ENCODE data around the gene ULBP2.
"Not testable (repeated sequence)": the region's sequence is repeated elsewhere in the genome, so short reads cannot be mapped to it uniquely, and the experiment has no call there.

The ULBP2 gene, protein sequence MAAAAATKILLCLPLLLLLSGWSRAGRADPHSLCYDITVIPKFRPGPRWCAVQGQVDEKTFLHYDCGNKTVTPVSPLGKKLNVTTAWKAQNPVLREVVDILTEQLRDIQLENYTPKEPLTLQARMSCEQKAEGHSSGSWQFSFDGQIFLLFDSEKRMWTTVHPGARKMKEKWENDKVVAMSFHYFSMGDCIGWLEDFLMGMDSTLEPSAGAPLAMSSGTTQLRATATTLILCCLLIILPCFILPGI

DNA sequence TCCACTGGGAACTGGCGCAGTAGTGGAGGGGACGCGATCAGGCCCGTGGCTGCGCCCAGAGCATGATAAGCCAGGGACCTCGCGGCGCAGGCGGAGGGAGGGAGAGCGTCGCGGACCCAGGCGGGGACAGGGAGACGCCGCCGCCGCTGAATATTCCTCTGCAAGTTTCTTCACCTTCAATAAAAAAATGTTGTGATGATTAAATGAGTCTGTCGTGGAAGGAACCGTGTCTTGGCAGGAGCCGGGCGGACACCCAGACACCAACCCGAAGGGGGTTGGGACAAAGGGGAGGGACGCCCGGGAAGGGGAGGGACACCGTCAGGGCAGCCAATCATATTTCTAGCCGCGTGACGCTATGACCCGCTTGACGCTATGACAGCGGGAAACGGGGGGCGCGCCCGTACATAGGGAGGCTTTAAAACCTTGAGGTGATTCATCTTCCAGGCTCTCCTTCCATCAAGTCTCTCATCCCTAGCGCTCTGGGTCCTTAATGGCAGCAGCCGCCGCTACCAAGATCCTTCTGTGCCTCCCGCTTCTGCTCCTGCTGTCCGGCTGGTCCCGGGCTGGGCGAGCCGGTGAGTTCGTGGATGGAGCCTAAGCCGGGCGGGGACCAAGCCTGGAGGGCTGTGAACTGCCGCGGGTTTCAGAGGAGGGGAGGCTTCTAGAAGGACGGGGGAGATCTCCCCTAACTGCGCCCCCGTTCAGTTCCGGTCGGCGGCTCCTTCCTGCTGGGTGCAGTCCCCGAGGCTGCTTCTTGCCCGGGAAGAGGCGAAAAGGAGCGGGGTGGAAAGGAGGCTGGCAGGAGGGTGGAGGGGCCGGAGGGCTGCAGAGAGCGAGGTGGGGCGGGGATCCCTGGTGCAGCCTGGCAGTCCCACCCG lies at the start of gene ULBP2:
TSS of gene ULBP2 (plus strand) at position 432 of the 878 bp plus-strand sequence. CDS start at position 491, 59 bp downstream.
- peak; percentile 95 for DNase-seq

DNA sequence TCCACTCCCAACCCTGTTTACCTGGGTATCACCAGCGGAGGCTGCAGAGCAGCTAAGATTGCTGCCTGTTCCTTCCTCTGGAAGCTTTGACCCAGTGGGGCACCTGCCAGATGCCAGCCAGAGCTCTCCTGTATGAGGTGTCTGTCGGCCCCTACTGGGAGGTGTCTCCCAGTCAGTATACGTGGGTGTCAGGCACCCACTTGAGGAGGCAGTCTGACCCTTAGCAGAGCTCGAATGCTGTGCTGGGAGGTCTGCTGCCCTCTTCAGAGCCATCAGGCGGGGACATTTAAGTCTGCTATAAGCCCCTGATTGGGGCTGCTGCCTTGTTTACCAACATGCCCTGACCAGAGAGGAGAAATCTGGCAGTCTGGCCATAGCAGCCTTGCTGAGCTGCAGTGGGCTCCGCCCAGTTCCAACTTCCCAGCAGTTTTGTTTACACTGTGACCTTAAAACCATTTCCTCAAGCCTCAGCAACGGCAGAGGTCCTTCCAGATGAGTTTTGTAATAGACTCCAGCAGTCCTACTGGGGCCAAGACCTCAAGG lies 46.7 kb upstream of the ULBP2 start:
- DNase-seq: no peak

DNA sequence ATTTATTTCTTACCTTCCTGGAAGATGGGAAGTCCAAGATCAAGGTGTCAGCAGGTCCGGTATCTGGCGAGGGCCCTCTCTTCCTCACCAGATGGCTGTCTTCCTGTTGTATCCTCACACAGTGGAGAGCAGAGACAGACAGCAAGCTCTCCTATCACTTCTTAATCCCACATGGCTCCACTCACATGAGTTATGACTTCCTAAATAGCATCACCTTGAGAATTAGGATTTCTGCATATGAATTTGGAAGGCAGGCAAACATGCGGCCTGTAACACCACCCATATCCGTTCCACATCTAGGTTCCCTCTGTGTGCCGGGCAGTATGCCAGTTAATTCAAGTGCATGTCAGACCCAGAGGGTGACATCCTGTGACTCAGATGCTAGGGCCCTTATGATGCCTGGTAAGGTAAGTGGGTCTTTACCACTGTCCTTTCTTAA lies 46.0 kb upstream of the ULBP2 start:
- DNase-seq: no peak

DNA sequence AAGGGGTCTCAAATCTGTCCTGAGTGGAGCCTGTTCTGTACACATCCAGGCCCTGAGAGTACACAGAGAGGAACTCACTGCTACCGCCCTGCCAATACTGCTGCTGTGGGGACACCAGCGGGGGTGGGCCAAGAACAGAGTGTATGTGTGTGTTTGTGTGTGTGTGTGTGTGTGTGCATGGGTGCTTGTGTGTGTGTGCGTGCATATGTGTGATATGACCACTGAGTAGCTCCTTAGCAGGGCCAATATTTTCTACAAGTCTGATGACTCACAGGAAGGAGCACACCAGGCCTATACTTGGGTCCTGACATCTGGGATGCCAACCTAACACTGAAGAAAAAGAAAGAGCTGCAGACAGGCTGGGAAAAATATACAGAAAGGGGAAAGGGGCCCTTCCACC lies 45.3 kb upstream of the ULBP2 start:
- DNase-seq: no peak

DNA sequence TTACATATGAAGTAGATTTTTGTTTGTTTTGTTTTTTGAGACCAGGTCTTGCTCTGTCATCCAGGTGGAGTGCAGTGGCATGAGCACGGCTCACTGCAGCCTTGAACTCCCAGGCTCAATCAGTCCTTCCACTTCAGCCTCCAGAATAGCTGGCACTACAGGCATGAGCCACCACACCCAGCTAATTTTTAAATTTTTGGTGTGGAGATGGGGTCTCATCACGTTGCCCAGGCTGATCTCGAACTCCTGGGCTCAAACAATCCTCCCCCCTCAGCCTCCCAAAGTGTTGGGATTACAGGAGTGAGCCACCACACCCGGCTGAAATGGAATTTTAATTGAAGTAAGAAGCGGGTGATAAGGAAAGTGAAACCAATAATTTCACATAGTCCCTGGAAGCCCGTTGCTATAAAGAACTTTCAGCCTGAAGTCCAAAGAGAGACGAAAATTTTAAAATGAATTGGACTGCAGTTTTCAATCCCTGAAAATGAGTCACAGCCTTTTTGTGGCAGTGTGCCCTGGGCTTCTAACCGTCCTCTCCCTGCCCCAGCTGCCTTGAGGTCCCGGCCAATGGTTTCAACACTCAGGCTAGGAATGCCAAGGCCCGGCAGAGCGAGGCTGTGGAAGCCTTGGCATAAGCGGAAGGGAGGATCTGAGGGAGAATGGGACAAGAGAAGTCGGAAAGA lies 44.7 kb upstream of the ULBP2 start:
- no peak for DNase-seq

DNA sequence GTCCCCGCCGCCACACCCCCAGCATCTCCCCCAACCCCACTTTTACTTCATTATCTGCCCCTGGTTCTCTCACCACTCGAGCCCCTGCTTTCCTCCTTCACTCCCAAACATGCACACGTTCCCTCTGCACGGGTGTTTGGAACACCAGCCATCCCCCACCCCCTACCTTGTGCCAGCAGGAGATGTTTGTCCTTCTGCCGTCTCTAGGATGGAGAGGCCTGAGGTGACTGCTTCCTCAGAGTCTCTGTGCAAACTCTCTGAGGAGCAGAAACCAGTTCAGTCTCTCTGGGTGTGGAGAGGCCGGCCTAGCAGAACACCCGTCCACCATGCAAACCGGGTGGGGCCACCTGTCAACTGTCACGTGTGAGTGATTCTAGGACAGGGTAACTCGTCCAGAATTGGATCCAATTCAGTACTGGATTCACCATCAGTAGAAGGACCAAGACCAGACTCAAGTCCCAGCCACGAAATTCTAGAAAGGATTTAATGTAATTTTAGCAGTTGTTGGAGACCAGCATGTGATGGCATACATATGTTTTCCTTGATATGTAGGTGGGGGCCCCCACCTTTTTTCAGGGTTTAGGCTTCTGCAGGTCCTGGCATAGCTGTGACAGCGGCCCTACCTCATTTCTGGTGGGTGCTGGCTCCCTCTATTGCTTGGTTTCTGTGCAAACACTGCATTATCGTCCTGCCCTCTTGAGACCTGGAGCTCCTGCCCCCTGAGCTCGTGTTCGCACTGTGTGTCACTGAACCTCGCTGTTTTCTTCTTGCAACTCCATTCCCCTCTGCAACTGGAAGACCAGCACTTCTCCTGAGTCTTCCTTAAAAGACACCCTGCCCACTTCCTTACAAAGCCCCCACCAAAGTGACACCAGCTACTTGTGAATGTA lies 43.7 kb upstream of the ULBP2 start, which contains the start of gene RAET1E:
TSS of gene RAET1E (minus strand) at position 259 of the 890 bp plus-strand sequence. CDS start 7,212 bp downstream, outside the sequence.
- DNase-seq: no peak

DNA sequence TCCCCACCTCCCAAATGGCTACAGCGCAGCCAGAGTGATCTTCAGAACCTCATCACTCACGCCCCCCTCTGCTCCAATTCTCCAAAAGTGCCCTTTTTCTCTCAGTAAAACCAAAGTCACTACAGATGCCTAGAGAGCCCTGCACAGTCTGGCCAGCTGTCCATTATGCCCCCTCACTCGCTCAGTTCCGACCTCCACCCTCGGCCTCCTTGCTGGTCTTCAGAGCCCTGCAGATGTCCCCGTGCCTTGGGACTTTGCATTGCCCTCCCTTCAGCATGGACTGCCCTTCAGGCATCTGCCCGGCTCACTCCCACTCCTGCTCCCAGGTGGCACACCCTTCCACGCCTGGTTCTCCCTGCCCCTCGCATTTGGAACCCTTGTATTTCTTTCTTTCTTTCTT lies 42.8 kb upstream of the ULBP2 start:
- no peak for DNase-seq

DNA sequence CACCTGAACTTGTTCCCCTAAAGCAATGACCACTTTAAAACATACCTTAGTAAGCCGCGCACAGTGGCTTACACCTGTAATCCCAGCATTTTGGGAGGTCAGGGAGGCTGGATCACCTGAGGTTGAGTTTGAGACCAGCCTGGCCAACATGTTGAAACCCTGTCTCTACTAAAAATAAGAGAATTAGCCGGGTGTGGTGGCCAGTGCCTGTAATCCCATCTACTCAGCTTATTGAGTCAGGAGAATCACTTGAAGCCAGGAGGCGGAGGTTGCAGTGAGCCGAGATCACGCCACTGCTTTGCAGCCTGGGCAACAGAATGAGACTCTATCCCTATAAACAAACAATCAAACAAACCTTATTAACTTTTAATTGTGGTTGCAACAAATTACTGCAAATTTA lies 42.3 kb upstream of the ULBP2 start:
- no peak for DNase-seq

DNA sequence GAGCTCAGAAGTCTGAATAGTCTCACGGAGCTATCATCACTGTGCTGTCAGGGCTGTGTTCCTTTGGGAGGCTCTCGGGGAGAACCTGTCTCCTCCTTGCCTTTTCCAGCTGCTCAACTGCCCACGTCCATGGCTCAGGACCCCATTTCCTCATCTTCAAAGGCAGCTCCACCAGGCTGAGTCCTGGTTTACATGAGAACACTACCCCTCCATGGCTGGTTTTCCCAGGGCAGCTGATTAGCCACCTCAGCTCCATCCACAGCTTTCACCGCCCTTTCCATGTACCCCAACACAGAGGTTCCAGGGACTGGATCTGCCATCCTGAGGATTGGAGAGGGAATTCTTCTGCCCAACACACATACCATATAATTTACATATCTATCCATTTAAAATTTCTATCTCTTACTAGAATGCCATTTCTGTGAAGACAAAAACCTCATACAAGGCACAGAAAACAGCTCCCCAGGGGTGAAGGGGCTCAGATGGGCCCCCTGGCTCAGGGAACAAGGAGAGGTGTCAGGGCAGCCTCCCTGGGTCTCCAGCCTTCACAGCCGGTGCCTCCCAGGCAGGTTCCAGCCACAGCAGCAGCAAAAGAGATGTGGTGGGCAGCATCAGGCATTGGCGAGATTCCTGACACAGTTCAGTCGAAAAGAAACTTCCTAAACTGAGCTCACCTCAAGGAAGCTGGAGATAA lies 41.7 kb upstream of the ULBP2 start:
- no peak for DNase-seq

DNA sequence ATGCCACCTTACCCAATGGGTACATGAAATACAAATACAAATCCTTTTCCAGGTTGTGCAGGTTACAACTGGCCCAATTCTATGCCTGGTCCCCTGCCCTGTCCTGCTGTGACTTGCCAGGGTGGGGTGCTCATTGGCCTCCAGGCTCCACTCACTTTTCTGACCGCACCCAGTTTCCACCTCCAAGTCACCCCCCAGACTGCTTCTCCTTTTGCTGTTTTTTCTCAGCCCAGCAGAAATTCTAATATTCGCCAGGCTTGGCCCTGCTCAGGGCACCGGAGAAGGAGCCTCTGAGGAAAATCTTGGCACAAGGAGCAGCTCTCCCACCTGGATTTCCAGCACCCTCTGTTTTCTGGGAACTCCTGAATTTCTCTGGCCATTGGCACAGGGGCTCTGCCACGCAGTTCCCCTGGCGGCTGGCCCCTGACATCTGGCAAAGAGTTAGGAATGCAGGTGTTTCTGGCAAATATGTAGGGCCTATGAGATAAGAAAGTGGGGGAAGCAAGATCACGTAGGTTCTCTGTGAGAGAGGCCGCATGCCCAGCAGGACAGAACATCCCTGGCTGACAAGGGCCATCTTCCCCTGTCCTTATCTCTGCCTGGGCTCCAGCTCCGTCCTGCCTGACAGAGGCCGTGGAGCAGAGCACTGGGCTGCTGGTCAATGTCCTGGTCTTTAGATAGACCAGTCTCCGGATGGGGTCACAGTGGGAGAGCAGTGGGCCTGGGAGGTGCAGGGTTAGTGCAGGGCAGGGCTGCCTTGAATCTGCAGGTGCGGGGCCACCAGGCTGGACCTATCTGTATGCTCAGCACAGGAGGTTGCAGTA lies 41.0 kb upstream of the ULBP2 start:
- DNase-seq: no peak

DNA sequence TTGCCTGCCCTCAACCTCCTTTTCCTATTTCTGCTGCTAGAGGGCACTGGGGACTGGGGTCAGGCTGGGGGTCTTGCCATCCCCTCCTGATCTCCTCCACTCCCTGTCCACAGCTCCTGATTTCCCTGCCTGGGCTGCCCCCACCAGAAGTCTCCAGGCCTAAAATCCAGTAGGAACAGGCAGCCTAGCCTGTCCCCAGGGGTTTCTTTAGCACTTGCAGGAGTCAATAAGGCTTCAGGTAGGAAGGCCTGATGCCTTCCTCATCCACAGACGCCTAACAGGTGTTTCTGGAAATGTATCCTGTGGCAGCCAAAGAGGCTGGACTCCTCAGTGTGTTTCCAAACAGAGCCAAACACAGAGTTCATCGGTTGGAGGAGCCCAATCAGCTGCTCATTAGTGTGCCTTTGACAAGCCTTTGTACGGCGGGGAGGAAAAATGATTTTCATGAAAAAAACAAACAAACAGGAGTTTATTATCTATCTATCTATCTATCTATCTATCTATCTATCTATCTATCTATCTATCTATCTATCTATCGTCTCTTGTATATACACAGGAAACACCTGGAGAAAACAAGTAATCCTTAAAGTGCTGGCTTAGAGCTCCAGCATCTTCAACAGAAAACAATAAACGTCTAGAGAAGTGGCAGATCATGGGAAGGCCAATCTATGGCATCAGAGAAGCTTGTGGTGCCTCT lies 40.2 kb upstream of the ULBP2 start:
- DNase-seq: no peak

DNA sequence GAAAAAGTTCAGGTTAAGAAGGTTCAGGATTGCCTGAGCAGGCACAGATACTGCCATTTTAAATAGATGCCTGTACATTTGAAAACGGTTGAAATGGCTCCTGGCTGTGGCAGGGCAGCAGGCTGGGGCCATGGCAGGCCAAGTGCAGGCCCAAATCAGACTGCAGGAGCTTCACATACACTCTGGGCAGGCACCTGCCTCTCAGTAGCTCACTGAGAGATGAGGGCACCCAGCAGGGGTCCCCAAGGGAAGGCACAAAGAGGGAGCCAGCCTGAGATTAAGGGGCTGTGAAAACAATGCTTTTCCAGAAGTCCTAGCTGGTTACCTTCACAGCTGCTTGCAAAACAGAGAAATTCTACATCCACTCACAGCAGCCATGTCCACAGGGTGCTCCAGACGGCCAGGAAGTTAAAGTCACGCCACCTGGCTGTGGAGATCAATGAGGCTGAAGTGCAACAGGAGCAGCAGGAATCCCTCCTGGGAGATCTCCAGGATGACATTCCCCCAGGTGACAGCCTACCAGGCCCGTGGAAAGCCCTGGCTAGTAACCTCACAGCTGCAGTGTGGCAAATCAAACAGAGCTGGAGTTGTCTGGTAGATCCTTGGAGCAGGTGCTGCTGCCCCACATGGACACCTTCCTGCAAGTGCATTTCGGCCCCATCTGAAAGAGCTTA lies 37.7 kb upstream of the ULBP2 start:
- DNase-seq: no peak

DNA sequence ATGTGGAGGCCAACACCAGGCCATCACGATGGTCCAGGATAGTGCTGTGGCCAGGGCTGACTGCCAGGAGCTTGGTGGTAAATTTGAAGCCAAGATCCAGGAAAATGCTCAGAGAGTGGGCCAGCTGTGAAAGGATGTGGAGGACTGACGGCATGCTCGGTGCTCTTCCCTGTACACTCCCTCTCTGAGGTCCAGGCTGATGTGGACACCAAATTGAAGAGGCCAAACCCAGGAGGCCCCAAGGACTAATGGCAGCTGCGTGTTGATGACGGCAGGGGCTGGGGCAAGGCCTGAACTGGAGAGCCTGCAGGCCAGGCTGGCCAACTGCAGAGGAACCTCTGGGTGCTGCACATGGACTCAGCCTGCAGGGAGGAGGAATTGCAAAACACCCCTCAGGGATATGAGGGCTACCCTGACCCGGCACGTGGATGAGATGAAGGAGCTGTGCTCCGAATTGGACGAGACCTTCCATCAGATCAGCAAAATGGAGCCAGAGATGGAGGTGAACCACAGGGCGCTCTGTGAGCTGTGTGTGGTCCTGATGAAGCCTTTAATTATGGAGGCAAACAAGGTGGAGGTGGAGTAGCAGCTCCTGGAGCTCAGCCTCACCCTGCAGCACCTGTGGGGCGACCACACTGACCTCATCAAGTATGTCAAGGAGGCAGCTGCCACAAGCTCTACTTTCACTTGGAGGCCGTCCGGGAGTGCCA lies 37.0 kb upstream of the ULBP2 start:
- DNase-seq: no peak

DNA sequence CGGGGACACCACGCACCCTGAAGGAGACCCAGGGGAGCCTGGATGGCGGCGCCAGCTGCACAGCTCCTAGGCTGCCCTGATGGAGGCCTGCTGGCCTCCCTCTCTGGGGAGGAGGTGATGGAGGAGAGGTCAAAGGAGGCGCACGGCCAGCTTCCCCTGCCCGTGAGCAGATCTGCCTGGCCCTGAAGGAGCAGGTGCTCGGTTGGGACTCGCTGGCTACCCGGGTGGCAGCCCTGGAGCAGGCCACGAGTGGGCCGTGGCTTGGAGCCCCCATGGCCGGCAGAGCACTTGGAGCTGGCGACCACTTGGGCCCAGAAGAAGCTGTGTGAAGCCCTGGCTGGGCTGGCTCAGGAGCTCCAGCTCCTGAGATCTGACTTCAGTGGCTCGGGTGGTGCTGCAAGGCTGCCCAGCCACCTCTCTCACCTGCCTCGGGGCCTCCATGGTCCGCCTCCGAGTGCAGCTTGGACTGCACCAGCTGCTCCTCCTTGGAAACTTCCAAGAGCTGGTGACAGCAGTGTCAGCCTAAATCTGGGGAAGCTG lies 36.4 kb upstream of the ULBP2 start:
- no peak for DNase-seq

DNA sequence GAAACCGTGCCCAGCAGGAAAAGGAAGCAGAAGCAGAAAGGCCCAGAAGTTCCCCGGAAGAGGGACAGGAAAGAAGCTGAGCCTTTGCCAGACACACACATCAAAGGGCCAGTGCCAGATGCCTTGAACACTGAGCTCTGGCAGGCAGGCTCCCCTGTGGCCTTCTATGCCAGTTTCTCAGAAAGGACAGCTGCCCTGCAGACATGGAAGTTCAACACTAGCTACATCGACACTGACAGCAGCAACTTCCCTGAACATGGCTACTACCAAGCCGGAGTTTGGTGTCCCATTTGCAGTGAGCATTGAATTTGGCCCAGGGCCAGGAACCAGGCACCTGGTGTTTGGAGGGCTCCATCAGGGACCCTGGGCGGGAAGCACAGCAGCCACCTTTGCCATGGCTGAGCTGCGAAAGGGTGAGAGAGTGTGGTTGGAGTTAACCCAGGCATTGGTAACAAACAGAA lies 35.9 kb upstream of the ULBP2 start:
- DNase-seq: no peak

DNA sequence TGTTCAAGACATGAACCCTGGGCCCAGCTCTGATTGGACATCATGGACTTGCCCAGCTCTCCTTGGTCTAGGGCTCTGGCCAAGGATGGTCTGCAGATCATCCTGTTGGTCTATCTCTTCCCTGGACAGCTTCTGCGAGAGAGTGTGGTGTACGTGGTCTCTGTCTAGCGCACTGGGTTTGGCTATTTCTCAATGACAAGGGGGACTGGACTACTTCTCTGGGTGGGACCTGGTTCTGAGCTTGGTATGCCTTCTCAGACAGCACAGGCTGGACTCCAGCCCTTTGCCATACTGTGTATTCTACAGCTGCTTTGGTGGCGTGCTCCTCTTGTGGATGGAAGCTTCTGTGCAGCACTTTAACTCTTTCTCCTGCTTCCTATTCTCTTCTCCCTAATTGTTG lies 35.4 kb upstream of the ULBP2 start:
- no peak for DNase-seq

DNA sequence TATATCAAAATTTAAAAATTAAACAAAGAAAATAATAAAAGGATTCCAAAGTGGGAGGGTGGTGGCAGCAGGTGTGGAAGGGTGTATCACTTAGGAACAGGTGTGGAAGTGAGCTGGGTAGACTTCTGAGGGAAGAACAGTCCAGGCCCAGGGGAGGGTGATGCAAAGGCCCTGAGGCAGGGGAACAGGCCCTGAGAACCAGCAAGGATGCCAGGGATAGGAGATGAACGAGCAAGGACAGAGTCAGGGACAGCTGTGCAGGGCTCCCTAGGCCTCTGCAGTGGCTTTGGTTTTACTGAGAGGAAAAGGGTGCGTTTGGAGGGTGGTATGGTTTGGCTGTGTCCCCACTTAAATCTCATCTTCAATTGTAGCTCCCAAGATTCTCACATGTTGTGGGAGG lies 34.5 kb upstream of the ULBP2 start:
- no peak for DNase-seq

DNA sequence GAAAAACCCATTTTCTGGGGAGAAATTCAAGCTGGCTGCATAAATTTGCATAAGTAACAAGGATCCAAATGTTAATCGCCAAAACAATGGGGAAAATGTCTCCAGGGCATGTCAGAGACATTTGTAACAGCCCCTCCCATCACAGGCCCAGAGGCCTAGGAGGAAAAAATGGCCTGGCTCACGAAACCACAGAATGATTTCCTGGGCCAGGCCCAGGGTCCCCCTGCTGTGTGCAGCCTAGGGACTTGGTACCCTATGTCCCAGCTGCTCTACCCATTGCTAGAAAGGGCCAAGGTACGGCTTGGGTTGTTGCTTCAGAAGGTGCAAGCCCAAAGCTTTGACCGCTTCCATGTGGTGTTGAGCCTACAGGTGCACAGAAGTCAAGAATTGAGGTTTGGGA lies 33.3 kb upstream of the ULBP2 start:
- not testable (repeated sequence) for DNase-seq

All from activated effector memory CD4-positive, alpha-beta T cell treated with anti-CD3 and anti-CD28 coated beads, Interleukin-2, amount 50 U/mL, for 16 hours (primary cell).